Measurements from ENCODE around the gene FREY1.
"Not testable (repeated sequence)": the region's sequence is repeated elsewhere in the genome, so short reads cannot be mapped to it uniquely, and the experiment has no call there.

Gene FREY1

DNA sequence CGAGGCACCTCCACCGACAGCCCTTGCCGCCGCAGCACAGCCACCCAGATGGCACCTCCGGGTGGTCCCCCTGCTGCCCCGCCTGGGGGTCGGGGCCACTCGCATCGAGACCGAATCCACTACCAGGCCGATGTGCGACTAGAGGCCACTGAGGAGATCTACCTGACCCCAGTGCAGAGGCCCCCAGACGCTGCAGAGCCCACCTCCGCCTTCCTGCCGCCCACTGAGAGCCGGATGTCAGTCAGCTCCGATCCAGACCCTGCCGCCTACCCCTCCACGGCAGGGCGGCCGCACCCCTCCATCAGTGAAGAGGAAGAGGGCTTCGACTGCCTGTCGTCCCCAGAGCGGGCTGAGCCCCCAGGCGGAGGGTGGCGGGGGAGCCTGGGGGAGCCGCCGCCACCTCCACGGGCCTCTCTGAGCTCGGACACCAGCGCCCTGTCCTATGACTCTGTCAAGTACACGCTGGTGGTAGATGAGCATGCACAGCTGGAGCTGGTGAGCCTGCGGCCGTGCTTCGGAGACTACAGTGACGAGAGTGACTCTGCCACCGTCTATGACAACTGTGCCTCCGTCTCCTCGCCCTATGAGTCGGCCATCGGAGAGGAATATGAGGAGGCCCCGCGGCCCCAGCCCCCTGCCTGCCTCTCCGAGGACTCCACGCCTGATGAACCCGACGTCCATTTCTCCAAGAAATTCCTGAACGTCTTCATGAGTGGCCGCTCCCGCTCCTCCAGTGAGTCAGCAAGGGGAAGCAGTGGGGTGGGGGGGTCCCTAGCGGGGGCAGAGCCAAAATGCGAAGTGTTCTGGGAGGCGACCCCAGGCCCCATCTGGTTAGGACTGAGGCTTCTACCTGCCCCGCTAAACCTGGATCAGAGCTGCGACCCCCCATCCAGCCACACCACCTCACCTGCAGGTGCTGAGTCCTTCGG is 4.4 kb downstream of the FREY1 start:
- H3K27ac ChIP-seq (ENCODE audit: insufficient read depth, low read depth, low read length, poor library complexity, severe bottlenecking): no peak overlapping the region
- no peaks in the 10 kb centered on the region for H3K36me3 ChIP-seq (ENCODE audit: control insufficient read depth, insufficient read depth, low read length)
- 95 to 96% methylated on average over 56 of the region's 56 CpGs for WGBS, 2 experiments

DNA sequence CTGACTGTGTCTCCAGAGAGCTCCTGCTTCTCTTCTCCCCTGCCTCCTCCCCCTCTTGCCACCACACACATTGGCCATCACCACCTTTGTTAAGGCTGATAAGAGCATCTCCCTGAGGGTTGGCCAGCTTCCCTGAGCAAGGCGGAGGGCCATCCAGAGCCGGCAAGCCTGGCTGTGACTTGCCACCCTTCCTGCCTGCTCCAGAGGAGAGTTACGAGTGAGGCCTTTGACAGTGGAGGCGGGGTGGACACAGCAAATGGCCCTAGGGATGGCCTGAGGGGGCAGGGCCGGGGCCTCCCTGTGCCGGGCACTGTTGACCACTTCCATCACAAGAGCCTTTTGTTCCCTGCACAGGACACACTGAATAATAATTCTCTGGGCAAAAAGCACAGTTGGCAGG is 5.4 kb downstream of the FREY1 start:
- Histone ChIP-seq H3K4me3 (ENCODE audit: insufficient read depth, low read depth, low read length) (no peak overlapping the region), H3K27me3 (ENCODE audit: control insufficient read depth, insufficient read depth, low read length, poor library complexity, severe bottlenecking) (peaks cover 17% of the 10 kb centered on the region), H3K9me3 (ENCODE audit: control insufficient read depth, low read length) (no peaks in the 10 kb centered on the region), H3K4me1 (ENCODE audit: control insufficient read depth, insufficient read depth, low read length) (peaks cover 21% of the 10 kb centered on the region), H3K36me3 (ENCODE audit: control insufficient read depth, insufficient read depth, low read length) (no peaks in the 10 kb centered on the region), H3K27ac (ENCODE audit: insufficient read depth, low read depth, low read length, poor library complexity, severe bottlenecking) (no peak overlapping the region)
- 88 to 90% methylated on average over 6 of the region's 6 CpGs for WGBS, 2 experiments

More for the DNA sequence above, 4.4 kb downstream of the FREY1 start:
- Histone ChIP-seq H3K27me3 (ENCODE audit: control insufficient read depth, insufficient read depth, low read length, poor library complexity, severe bottlenecking) (peaks cover 11% of the 10 kb centered on the region), H3K4me3 (ENCODE audit: insufficient read depth, low read depth, low read length) (no peak overlapping the region), H3K9me3 (ENCODE audit: control insufficient read depth, low read length) (no peaks in the 10 kb centered on the region), H3K4me1 (ENCODE audit: control insufficient read depth, insufficient read depth, low read length) (peaks cover 16% of the 10 kb centered on the region)

DNA sequence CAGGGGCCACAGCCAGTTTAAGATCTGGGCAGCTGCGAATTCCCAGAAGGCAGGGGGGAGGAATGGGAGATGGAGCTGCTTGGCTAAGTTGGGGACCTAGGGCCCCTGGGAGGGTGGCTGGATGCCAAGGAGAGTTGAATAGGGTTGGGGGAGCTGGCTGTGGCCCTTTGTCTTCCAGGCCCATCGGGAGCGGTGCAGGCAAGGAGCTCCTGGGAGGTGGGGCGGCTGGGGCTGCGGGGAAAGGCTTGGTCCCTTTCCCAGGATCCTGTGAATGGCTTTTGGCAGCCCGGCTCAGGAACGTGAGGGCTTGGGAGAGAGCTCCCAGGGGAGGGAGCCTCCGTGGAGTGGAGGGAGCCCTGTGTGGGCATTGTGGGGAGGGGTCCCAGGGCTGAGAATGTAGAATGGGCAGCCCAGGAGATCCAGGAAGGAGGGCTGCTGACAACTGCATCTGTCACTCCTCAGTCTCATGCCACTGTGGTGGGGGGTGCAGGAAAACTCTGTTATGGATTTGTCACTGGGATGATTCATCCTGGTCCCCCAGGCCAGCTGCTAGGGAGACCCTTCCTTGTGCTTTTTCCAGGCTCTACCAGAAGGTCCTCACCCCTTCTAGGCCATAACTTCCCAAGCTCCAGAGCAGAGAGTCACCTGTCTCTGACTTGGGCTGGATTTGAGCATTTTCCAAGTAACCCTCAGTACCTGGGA is 6.0 kb downstream of the FREY1 start:
- peaks cover 26% of the 10 kb centered on the region for H3K4me1 ChIP-seq (ENCODE audit: control insufficient read depth, insufficient read depth, low read length)

DNA sequence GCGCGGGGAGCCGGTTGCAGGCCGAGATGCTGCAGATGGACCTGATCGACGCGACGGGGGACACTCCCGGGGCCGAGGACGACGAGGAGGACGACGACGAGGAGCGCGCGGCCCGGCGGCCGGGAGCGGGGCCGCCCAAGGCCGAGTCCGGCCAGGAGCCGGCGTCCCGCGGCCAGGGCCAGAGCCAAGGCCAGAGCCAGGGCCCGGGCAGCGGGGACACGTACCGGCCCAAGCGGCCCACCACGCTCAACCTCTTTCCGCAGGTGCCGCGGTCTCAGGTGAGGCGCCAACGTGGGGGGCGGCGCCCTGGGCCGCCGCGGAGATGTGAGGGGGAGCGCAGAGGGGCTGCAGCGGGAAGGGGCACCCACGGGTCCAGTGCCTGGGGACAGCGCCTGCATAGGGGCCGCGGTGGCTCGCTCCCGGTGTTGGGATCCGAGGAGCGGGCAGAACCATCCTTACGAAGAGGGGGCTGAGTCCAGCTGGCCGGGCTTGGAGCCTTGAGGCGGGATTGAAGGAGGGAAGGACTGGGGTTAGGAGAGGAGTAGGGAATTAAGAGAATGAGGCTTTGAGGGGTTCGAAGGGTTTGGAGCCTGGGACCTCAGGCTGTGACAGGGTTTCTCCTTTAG is 6.8 kb downstream of the FREY1 start:
- not testable (repeated sequence) for H3K36me3 ChIP-seq (ENCODE audit: control insufficient read depth, insufficient read depth, low read length); H3K9me3 ChIP-seq (ENCODE audit: control insufficient read depth, low read length); H3K27ac ChIP-seq (ENCODE audit: insufficient read depth, low read depth, low read length, poor library complexity, severe bottlenecking)
- peaks cover 28% of the 10 kb centered on the region for H3K4me1 ChIP-seq (ENCODE audit: control insufficient read depth, insufficient read depth, low read length)
- peak overlapping the region; percentile 48 for H3K4me3 ChIP-seq (ENCODE audit: insufficient read depth, low read depth, low read length)
- WGBS, 2 experiments: 2 to 3% methylated on average over 30 to 32 of the region's 59 CpGs
- H3K27me3 ChIP-seq (ENCODE audit: control insufficient read depth, insufficient read depth, low read length, poor library complexity, severe bottlenecking): peaks cover 17% of the 10 kb centered on the region

More for the DNA sequence above, 6.0 kb downstream of the FREY1 start:
- H3K27me3 ChIP-seq (ENCODE audit: control insufficient read depth, insufficient read depth, low read length, poor library complexity, severe bottlenecking): peaks cover 17% of the 10 kb centered on the region
- no peaks in the 10 kb centered on the region for H3K36me3 ChIP-seq (ENCODE audit: control insufficient read depth, insufficient read depth, low read length)
- no peaks in the 10 kb centered on the region for H3K9me3 ChIP-seq (ENCODE audit: control insufficient read depth, low read length)
- WGBS, 2 experiments: 22 to 25% methylated on average over 8 of the region's 8 CpGs
- H3K4me3 ChIP-seq (ENCODE audit: insufficient read depth, low read depth, low read length): peak overlapping the region; percentile 48
- H3K27ac ChIP-seq (ENCODE audit: insufficient read depth, low read depth, low read length, poor library complexity, severe bottlenecking): no peak overlapping the region

DNA sequence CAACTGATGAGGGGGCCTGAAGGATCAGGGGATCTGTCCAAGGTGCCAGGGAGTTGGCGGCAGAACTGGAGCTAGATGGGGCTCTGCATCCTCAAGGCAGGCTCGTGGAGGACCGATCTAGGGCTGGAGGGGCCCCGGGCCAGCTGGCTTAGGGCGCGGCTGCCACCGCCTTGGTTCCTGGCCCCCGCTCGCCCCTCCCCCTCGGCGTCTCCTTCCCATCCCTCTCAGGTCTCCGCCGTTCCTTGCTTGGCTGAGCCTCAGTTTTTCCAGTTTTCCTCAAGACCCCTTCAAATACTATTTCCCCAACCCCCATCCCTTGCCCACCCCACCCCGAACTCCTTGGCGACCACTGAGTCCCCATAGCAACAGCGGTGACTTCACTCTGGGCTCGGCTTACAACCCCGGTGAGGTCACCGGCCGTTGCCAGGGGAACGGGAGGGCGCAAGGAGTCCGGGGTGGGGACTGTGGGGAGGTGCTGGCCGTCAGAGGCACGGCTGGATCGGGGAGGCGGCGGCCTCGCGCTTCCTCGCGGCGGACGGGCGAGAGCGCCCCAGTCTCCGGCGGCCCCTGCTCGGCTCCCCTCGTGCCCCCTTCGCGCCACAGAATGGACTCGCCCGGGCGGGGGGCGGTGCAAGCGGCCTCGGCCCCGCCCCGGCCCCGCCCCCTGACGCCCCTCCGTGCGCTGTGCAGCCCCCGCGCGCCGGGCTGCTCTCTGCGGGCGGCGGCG is 7.5 kb downstream of the FREY1 start:
- peak overlapping the region; percentile 94 for H3K27ac ChIP-seq (ENCODE audit: insufficient read depth, low read depth, low read length, poor library complexity, severe bottlenecking)
- H3K36me3 ChIP-seq (ENCODE audit: control insufficient read depth, insufficient read depth, low read length): no peaks in the 10 kb centered on the region
- peaks cover 17% of the 10 kb centered on the region for H3K27me3 ChIP-seq (ENCODE audit: control insufficient read depth, insufficient read depth, low read length, poor library complexity, severe bottlenecking)
- no peaks in the 10 kb centered on the region for H3K9me3 ChIP-seq (ENCODE audit: control insufficient read depth, low read length)
- H3K4me1 ChIP-seq (ENCODE audit: control insufficient read depth, insufficient read depth, low read length): peaks cover 28% of the 10 kb centered on the region
- 1% methylated on average over 59 to 61 of the region's 62 CpGs for WGBS, 2 experiments
- peak overlapping the region; percentile 48 for H3K4me3 ChIP-seq (ENCODE audit: insufficient read depth, low read depth, low read length)

DNA sequence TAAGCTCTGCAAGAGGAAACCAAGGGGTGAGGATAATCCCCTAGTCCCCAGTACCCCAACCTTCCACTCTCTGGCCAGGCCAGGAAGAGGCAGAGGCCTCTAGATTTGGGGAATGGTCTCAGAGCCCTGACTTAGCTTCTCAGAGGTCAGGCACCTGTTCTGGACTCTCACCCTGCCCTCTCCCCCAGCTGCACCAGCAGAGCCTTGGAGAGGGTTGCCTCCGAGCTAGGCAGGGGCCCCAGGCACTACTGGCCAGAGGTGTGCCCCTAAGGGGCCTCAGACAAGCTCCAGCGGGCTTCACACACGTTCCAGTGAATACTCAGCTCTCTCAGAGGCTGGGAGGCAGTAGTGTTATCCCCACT is 8.0 kb downstream of the FREY1 start:
- peaks cover 17% of the 10 kb centered on the region for H3K27me3 ChIP-seq (ENCODE audit: control insufficient read depth, insufficient read depth, low read length, poor library complexity, severe bottlenecking)
- peak overlapping the region; percentile 48 for H3K4me3 ChIP-seq (ENCODE audit: insufficient read depth, low read depth, low read length)
- peak overlapping the region; percentile 94 for H3K27ac ChIP-seq (ENCODE audit: insufficient read depth, low read depth, low read length, poor library complexity, severe bottlenecking)
- H3K9me3 ChIP-seq (ENCODE audit: control insufficient read depth, low read length): no peaks in the 10 kb centered on the region
- WGBS, 2 experiments: 13 to 19% methylated on average over 3 of the region's 3 CpGs
- no peaks in the 10 kb centered on the region for H3K36me3 ChIP-seq (ENCODE audit: control insufficient read depth, insufficient read depth, low read length)
- H3K4me1 ChIP-seq (ENCODE audit: control insufficient read depth, insufficient read depth, low read length): peaks cover 28% of the 10 kb centered on the region

DNA sequence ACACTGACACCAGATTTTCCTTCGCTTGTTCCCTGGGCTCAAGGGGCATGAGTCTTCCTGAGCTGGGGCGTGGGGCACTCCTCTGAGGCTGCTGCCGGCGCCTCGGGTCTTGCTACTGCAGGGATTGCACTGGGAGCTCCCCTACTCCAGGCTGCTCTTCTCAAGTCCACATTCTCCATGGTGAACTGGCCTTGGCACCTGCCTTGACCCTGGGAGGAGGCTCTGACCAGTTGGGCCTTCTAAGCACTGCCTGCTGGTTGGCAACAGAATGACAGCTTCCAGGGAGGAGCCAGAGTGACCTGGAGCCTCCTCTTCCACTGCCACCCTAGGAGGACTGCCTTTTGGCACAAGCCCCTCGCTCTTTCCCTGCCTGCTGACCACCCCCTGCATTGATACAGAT is 9.5 kb downstream of the FREY1 start:
- 93 to 95% methylated on average over 6 of the region's 6 CpGs for WGBS, 2 experiments
- peaks cover 38% of the 10 kb centered on the region for H3K4me1 ChIP-seq (ENCODE audit: control insufficient read depth, insufficient read depth, low read length)

DNA sequence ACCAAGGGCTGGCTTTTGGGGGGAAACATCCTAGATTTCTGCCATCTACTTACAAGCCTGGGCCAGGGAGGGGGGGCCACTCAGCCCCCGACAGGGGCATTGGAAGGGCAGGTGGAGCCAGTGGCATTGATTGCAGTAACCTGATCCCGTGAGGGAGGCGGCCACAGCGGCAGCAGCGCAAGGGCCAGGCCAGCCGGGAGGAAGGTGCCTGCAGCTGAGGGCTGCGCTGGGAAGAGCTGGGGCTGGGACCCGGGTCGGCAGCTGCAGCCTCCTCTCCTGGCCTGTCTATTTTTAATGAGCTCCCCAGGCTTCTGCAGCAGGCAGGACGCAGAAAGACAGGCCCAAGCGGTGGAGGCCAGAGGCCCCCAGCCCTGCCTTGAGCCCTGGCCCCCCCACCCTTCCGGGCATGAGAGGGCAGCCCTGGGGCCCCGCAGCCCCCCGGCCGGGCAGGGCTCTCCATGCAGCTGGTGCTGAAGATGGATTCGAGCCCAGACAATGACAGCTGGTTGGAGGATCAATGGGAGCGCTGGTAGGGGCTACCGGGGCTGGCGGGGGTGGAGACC is 10.6 kb downstream of the FREY1 start:
- peak overlapping the region; percentile 44 for H3K27ac ChIP-seq (ENCODE audit: insufficient read depth, low read depth, low read length, poor library complexity, severe bottlenecking)
- peaks cover 37% of the 10 kb centered on the region for H3K4me1 ChIP-seq (ENCODE audit: control insufficient read depth, insufficient read depth, low read length)
- peaks cover 17% of the 10 kb centered on the region for H3K27me3 ChIP-seq (ENCODE audit: control insufficient read depth, insufficient read depth, low read length, poor library complexity, severe bottlenecking)
- 14 to 17% methylated on average over 19 of the region's 19 CpGs for WGBS, 2 experiments
- H3K9me3 ChIP-seq (ENCODE audit: control insufficient read depth, low read length): no peaks in the 10 kb centered on the region
- H3K36me3 ChIP-seq (ENCODE audit: control insufficient read depth, insufficient read depth, low read length): no peaks in the 10 kb centered on the region
- H3K4me3 ChIP-seq (ENCODE audit: insufficient read depth, low read depth, low read length): no peak overlapping the region

More for the DNA sequence above, 9.5 kb downstream of the FREY1 start:
- no peak overlapping the region for H3K27ac ChIP-seq (ENCODE audit: insufficient read depth, low read depth, low read length, poor library complexity, severe bottlenecking)
- no peaks in the 10 kb centered on the region for H3K36me3 ChIP-seq (ENCODE audit: control insufficient read depth, insufficient read depth, low read length)
- H3K27me3 ChIP-seq (ENCODE audit: control insufficient read depth, insufficient read depth, low read length, poor library complexity, severe bottlenecking): peaks cover 17% of the 10 kb centered on the region
- H3K4me3 ChIP-seq (ENCODE audit: insufficient read depth, low read depth, low read length): no peak overlapping the region
- no peaks in the 10 kb centered on the region for H3K9me3 ChIP-seq (ENCODE audit: control insufficient read depth, low read length)

DNA sequence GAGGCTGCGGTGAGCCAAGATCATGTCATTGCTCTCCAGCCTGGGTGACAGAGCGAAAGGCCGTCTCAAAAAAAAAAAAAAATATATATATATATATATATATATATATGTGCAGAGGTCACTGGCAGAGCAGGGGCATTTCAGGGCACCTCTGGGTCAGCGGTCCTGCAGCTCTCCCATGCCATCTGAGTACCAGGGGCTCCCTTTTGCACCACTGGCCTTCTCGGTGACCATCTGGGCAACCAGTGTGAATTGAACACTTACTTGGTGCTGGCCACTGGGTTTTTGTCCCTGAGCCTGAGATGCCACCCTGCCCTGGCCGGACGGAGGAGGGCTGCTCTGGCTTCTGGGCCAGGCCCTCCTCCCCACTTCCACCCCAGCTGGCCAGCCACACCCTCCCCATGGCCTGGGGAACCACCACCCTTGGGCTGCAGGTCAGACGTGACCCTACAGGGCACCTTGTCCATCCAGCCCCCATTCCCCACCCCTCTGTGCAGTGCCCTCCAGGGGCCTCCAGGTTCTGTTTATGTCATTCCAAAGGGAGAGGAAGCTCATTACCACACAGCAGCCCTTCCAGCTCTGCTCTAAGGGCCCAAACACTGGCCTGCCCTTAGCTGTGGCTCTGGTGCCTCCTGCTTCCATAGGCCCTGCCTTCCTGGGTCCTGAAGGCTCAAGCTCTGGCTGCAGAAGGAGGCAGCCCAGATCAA is 11.4 kb downstream of the FREY1 start:
- no peaks in the 10 kb centered on the region for H3K9me3 ChIP-seq (ENCODE audit: control insufficient read depth, low read length)
- no peak overlapping the region for H3K27ac ChIP-seq (ENCODE audit: insufficient read depth, low read depth, low read length, poor library complexity, severe bottlenecking)
- peaks cover 11% of the 10 kb centered on the region for H3K27me3 ChIP-seq (ENCODE audit: control insufficient read depth, insufficient read depth, low read length, poor library complexity, severe bottlenecking)
- 90% methylated on average over 6 of the region's 8 CpGs for WGBS, 2 experiments
- no peaks in the 10 kb centered on the region for H3K36me3 ChIP-seq (ENCODE audit: control insufficient read depth, insufficient read depth, low read length)
- H3K4me3 ChIP-seq (ENCODE audit: insufficient read depth, low read depth, low read length): no peak overlapping the region
- peaks cover 30% of the 10 kb centered on the region for H3K4me1 ChIP-seq (ENCODE audit: control insufficient read depth, insufficient read depth, low read length)

All from ectodermal cell (in vitro differentiated cells).